ENCODE measurements around the gene ARHGEF11. TPM values are rescaled to one million over a fixed set of nuclear protein-coding genes. Genes with fewer than 3 reads are reported as not detected.

Gene ARHGEF11
- total RNA-seq, 1 donor from 2014 or later, result 52.7 TPM

DNA sequence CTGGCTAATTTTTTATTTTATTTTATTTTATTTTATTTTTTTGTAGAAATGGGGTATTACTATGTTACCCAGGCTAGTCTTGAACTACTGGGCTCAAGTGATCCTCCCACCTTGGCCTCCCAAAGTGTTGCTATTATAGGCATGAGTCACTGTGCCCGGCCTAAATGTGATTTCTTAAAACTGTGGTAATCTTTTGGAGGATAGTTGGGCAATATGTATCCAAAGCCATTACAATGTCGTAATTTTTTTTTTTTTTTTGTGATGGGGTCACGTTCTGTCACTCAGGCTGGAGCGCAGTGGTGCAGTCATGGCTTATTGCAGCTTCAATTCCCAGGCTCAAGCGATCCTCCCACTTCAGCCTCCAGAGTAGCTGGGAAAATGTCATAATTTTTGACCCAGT lies 39.9 kb upstream of the ARHGEF11 start:
- Mint-ChIP-seq H3K36me3 (ENCODE audit: low read depth) (no peaks in the 10 kb centered on the region), H3K27ac (ENCODE audit: unreplicated experiment) (no peak overlapping the region), H3K4me3 (no peak overlapping the region), H3K9me3 (no peaks in the 10 kb centered on the region), H3K4me1 (peaks cover 8% of the 10 kb centered on the region), H3K27me3 (ENCODE audit: low read depth) (no peaks in the 10 kb centered on the region)
- TF ChIP-seq, protein P1, sequence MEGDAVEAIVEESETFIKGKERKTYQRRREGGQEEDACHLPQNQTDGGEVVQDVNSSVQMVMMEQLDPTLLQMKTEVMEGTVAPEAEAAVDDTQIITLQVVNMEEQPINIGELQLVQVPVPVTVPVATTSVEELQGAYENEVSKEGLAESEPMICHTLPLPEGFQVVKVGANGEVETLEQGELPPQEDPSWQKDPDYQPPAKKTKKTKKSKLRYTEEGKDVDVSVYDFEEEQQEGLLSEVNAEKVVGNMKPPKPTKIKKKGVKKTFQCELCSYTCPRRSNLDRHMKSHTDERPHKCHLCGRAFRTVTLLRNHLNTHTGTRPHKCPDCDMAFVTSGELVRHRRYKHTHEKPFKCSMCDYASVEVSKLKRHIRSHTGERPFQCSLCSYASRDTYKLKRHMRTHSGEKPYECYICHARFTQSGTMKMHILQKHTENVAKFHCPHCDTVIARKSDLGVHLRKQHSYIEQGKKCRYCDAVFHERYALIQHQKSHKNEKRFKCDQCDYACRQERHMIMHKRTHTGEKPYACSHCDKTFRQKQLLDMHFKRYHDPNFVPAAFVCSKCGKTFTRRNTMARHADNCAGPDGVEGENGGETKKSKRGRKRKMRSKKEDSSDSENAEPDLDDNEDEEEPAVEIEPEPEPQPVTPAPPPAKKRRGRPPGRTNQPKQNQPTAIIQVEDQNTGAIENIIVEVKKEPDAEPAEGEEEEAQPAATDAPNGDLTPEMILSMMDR (conservative IDR thresholded peaks at IDR 0.05), result no peak
- DNase-seq (ENCODE audit: low read depth, low spot score), result no peak

DNA sequence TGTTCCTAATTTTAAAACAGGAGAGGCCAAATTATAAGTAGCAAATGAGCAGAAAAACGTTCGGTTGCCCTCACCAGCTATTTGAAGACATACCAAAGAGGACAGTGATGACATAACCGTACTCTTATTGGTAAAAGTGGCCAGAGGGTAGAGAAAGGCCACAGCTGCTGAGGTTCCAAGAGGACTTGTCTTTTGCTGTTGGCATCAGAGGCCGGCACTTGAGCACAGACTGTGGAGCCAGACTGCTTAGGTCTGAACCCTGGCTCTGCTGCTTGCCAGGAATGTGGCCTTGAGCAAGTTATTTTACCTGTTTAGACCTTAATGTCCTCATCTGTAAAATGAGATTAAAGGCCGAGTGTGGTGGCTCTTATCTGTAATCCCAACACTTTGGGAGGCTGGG lies 39.2 kb upstream of the ARHGEF11 start:
- no peaks in the 10 kb centered on the region for H3K9me3 Mint-ChIP-seq
- TF ChIP-seq, protein P1 (conservative IDR thresholded peaks at IDR 0.05), result no peak
- no peak overlapping the region for H3K27ac Mint-ChIP-seq (ENCODE audit: unreplicated experiment)
- no peak overlapping the region for H3K4me3 Mint-ChIP-seq
- no peak for DNase-seq (ENCODE audit: low read depth, low spot score)
- H3K36me3 Mint-ChIP-seq (ENCODE audit: low read depth), result no peaks in the 10 kb centered on the region
- H3K4me1 Mint-ChIP-seq, result peaks cover 3% of the 10 kb centered on the region
- no peaks in the 10 kb centered on the region for H3K27me3 Mint-ChIP-seq (ENCODE audit: low read depth)

DNA sequence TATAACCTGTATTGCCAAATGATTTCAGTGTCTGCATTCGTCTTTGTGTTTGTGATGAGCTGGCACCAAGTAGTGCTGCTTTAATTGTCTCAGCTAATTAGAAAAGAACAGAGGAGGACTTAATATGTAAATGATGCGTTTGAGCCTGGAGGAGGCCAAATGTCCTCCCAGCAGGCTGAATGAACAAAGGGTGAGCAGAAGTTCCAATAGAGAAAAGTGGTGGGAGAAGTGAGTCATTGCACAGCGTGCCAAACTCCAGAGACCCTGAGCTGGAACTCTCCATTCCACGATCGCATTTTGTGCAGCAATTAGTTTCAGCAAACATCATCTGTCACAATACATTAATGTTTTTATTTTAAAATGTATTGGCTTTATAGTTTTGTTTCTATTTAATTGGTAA lies 36.2 kb upstream of the ARHGEF11 start:
- no peak overlapping the region for H3K27ac Mint-ChIP-seq (ENCODE audit: unreplicated experiment)
- no peaks in the 10 kb centered on the region for H3K36me3 Mint-ChIP-seq (ENCODE audit: low read depth)
- TF ChIP-seq, protein P1 (conservative IDR thresholded peaks at IDR 0.05), result no peak
- no peak for DNase-seq (ENCODE audit: low read depth, low spot score)
- H3K9me3 Mint-ChIP-seq, result peaks cover 3% of the 10 kb centered on the region
- H3K27me3 Mint-ChIP-seq (ENCODE audit: low read depth), result no peaks in the 10 kb centered on the region
- no peak overlapping the region for H3K4me3 Mint-ChIP-seq
- H3K4me1 Mint-ChIP-seq, result peaks cover 3% of the 10 kb centered on the region

DNA sequence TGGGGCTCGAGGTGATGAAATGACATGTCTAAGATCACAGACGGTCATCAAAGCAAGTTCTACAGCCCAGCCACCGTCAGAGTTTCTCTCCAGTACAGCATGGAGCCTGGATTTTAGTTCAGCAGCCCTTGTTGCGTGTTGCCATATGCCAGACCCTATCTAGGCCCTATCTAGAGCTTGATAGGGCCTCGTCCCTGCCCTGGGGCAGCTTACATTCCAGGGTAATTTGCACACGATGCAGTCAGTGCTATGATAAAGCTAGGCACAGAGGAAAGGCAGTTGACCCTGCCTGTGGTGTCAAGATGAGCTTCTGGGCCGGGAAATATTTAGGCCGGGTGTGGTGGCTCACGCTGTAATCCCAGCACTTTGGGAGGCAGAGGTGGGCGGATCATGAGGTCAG lies 35.2 kb upstream of the ARHGEF11 start:
- H3K4me1 Mint-ChIP-seq, result peaks cover 3% of the 10 kb centered on the region
- no peak overlapping the region for H3K27ac Mint-ChIP-seq (ENCODE audit: unreplicated experiment)
- no peaks in the 10 kb centered on the region for H3K27me3 Mint-ChIP-seq (ENCODE audit: low read depth)
- TF ChIP-seq, protein P1 (conservative IDR thresholded peaks at IDR 0.05), result no peak
- H3K4me3 Mint-ChIP-seq, result no peak overlapping the region
- no peaks in the 10 kb centered on the region for H3K36me3 Mint-ChIP-seq (ENCODE audit: low read depth)
- DNase-seq (ENCODE audit: low read depth, low spot score), result no peak
- peaks cover 3% of the 10 kb centered on the region for H3K9me3 Mint-ChIP-seq

DNA sequence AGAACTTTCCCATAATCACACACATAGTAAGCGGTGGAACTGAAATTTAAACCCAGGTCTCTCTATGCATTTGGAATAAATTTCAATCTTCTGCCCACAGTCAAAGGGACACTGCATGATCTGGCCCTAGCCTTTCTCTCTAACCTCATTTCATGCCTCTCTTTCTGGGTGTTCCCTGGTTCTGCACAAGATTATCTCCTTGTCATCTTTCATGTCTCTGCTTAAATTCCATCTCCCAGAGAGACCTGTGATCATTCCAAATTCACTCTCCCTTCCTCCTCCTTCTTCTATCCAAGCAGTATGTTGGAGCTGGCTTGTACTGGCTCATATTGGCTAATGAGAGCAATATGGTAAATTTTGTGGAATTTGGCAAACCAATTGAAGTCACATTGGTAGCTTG lies 31.9 kb upstream of the ARHGEF11 start:
- Mint-ChIP-seq H3K4me1 (peaks cover 13% of the 10 kb centered on the region), H3K4me3 (no peak overlapping the region), H3K36me3 (ENCODE audit: low read depth) (no peaks in the 10 kb centered on the region), H3K27ac (ENCODE audit: unreplicated experiment) (no peak overlapping the region), H3K9me3 (peaks cover 3% of the 10 kb centered on the region), H3K27me3 (ENCODE audit: low read depth) (no peaks in the 10 kb centered on the region)
- TF ChIP-seq, protein P1 (conservative IDR thresholded peaks at IDR 0.05), result no peak
- DNase-seq (ENCODE audit: low read depth, low spot score), result no peak
